Effector memory CD4-positive, alpha-beta T cell (primary cell): ENCODE data around the gene PLEKHG3.

Source experiments
- DNase-seq, 3 donors: peaks; one replicate each; pipeline ENCODE4 v3.0.0-alpha.2; 2020
- H3K27ac ChIP-seq: 2 replicates; pipeline ENCODE4 v1.7.0; 2013; ENCODE audit warnings: mild to moderate bottlenecking, low read length, moderate library complexity; ENCODE audit not compliant: insufficient read depth, poor library complexity, severe bottlenecking
- H3K27me3 ChIP-seq: replicated peaks from 2 replicates; pipeline ENCODE4 v1.7.0; 2013; ENCODE audit warnings: mild to moderate bottlenecking, low read length; ENCODE audit not compliant: insufficient read depth, control insufficient read depth, poor library complexity, severe bottlenecking
- H3K36me3 ChIP-seq: 2 replicates; pipeline ENCODE4 v1.7.0; 2013; ENCODE audit warnings: mild to moderate bottlenecking, low read length, moderate library complexity; ENCODE audit not compliant: control insufficient read depth, insufficient read depth
- H3K4me1 ChIP-seq: 2 replicates; pipeline ENCODE4 v1.7.0; 2013; ENCODE audit warnings: low read length, mild to moderate bottlenecking; ENCODE audit not compliant: control insufficient read depth, insufficient read depth, poor library complexity, severe bottlenecking
- H3K4me3 ChIP-seq: 2 replicates; pipeline ENCODE4 v1.7.0; 2013; ENCODE audit warnings: low read length, low read depth, mild to moderate bottlenecking; ENCODE audit not compliant: insufficient read depth, poor library complexity, severe bottlenecking
- H3K9me3 ChIP-seq: 2 replicates; pipeline ENCODE4 v1.7.0; 2013; ENCODE audit warnings: mild to moderate bottlenecking, low read length, moderate library complexity; ENCODE audit not compliant: control insufficient read depth

Gene PLEKHG3

DNA sequence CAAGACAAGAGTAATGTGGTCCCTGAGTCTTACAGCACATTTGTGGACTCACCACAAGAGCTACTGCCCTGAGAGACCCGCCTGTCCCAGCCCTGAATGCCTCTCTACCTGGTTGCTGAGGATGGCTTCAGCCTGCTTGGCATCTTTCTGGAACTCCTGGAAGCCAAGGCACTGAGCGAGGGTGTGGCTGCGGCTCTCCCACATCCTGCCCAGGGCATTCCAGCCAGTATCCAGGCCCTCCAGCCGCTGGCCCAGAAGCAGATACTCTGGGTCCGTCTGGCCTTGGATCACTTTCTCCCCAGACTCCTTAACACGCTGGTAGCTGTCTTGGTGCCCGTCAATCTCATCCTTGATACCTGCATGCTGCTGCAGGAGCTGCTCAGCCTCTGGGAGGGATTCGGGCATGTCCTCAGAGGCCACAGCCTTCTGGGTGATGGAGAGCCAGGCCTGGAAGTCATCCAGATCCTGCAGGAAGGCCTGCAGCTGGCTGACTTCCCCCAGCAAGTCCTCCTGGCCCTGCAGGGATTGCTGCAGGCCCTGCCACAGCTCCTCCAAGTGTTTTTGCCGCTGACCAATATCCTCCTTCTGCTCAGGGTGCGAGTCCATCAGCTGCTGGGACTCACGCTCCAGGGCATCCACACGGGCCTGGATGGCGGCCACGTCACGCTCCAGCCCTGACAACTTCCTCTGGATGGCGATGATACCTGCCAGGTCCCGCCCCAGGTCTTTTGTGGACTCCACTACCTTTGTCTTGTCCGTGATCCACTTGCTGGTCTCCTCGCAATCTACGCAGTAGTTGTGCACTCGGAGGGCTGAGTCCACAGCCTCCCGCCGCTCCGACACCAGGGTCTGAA, 82.3 kb downstream of the PLEKHG3 start:
- no peaks in the 10 kb centered on the region for H3K36me3 ChIP-seq
- H3K27ac ChIP-seq, result no peak overlapping the region
- DNase-seq, result no peak
- H3K4me3 ChIP-seq, result no peak overlapping the region
- H3K4me1 ChIP-seq, result no peaks in the 10 kb centered on the region
- no peaks in the 10 kb centered on the region for H3K27me3 ChIP-seq
- H3K9me3 ChIP-seq, result no peaks in the 10 kb centered on the region

DNA sequence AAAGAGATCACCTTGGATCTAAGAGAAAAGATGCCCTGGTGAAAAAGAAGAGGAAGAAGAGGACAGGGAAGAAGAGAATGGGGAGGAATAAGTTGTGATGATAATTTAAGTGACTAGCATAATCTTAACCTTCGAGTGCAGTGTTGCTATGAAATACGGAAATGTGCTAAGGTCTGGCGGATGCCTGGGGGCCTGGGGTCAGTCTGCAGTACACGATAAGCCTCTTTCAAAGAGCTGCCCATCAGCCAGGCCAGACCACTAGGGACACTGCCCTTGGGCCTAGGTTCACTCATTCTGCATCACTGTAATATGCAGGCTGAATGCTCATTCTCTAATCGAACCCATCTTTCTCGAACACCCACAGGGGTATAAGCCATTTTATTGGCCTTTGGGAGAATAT, 83.4 kb downstream of the PLEKHG3 start:
- H3K4me3 ChIP-seq, result no peak overlapping the region
- no peaks in the 10 kb centered on the region for H3K4me1 ChIP-seq
- no peaks in the 10 kb centered on the region for H3K36me3 ChIP-seq
- no peaks in the 10 kb centered on the region for H3K9me3 ChIP-seq
- H3K27ac ChIP-seq, result no peak overlapping the region
- no peak for DNase-seq
- H3K27me3 ChIP-seq, result no peaks in the 10 kb centered on the region

DNA sequence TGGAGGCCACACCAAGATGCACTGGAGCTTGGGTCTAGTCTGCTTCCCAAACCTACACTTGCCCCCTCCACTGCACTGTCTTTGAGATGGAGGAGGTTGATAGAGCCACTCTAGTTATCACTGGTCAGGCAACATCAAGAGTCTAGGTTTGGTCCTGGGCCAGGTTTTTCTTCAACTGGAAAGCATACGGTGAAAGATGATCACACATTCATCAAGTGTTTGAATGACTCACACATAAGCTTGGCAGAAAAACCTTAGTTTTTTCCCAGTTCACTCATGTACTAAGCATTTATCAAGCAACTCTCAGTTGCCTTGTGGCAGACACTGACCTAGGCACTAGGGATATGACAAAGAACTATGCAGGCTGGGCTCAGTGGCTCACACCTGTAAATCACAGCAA, 84.5 kb downstream of the PLEKHG3 start:
- no peaks in the 10 kb centered on the region for H3K27me3 ChIP-seq
- H3K4me3 ChIP-seq, result no peak overlapping the region
- DNase-seq, result no peak

DNA sequence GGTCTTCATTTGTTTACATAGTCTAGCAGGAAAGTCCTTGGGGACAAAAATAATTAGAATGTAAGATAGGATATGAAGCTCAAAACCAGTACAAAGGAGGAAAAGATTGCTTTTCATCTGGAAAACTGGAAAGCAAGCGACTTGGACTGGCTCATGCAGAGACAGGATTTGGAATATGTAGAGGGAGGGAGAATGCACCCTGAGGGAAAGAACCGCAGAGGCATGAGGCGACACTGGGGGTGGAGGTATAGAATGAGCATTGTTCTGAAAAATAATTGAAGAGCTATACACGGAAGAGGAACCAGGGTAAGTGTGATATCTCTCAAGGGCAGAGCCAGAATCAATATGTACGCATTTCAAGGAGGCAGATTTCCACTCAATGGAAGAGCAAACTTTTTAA, 85.5 kb downstream of the PLEKHG3 start:
- Histone ChIP-seq H3K27ac (no peak overlapping the region), H3K4me1 (no peaks in the 10 kb centered on the region), H3K9me3 (no peaks in the 10 kb centered on the region), H3K36me3 (no peaks in the 10 kb centered on the region), H3K27me3 (no peaks in the 10 kb centered on the region), H3K4me3 (no peak overlapping the region)
- DNase-seq, result no peak

More for the DNA sequence above, 84.5 kb downstream of the PLEKHG3 start:
- Histone ChIP-seq H3K4me1 (no peaks in the 10 kb centered on the region), H3K36me3 (no peaks in the 10 kb centered on the region), H3K27ac (no peak overlapping the region), H3K9me3 (no peaks in the 10 kb centered on the region)

DNA sequence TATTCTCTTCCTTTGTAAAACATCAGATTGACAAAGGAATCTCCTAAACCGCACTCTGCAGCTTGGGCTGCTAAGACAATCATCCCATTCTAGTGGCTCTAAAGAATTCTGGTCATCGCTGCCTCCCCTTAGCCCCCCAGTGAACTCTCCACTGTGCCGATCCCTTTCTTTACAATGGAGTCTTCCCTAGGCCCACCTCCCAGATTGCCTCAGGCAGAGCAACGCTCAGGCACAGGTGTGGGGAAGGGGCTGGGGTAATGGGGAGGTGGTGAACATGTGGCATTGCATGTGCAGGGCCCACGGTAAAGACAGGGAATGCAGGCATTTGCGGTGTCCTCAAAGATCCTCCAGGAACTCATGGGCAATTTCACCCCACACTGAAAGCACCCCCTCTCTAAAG, 86.3 kb downstream of the PLEKHG3 start:
- Histone ChIP-seq H3K36me3 (no peaks in the 10 kb centered on the region), H3K27ac (no peak overlapping the region), H3K4me3 (no peak overlapping the region), H3K27me3 (no peaks in the 10 kb centered on the region), H3K9me3 (no peaks in the 10 kb centered on the region), H3K4me1 (no peaks in the 10 kb centered on the region)
- DNase-seq, result no peak

DNA sequence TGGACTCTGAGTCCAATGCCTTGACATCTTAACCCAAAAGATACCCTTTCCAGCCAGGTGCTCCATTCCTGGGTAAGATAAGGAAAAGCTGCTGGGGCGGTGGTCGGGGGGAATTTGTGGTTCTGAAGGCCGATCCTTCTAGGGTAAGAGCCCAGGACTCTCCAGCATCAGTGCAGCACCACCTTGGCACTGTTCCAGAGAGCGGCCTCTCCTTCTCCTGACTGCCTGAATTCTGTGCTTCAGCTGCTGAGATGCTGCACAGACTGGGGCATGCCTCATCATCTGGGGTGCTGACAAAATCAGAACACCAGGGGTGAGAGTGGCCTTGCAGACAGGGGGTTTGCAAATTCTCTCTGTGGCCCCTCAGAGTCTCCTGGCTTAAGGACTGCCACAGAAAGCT, 88.0 kb downstream of the PLEKHG3 start:
- Histone ChIP-seq H3K27ac (no peak overlapping the region), H3K4me3 (no peak overlapping the region), H3K27me3 (no peaks in the 10 kb centered on the region)

DNA sequence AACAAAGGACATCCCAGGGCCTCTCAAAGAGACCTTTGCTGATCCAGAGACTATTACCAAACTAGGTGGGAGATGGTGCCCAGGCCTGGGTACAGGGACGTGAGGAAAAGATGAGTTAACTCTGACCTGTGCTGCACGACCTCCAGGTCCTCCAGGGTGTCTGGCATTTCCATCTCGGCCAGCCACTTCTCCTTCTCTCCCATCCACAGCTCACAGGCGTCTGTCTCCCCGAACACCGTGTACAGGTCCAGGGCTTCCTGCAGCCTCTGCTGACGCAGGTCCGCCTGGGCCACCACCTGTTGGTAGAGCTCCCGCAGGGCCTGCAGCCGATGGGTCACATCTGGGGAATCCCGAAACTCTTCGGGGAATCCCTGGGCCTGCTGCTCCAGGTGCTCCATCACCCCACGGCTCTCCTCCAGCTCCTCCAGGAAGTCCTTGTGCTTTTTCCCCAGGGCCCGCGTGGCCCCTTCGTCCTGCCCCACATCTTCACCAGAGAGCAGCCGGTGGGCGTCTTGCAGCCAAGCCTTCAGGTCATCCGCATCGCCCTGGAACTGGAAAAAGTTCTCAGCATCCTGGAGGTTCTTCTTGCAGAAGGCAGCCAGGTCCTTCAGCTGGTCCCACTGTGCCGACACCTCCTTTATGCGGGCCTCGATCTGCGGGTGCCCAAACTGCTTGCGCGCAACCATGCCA, 88.8 kb downstream of the PLEKHG3 start:
- Histone ChIP-seq H3K27ac (no peak overlapping the region), H3K27me3 (no peaks in the 10 kb centered on the region), H3K4me3 (no peak overlapping the region), H3K4me1 (no peaks in the 10 kb centered on the region), H3K36me3 (no peaks in the 10 kb centered on the region), H3K9me3 (no peaks in the 10 kb centered on the region)
- DNase-seq, result no peak

More for the DNA sequence above, 88.0 kb downstream of the PLEKHG3 start:
- Histone ChIP-seq H3K9me3 (no peaks in the 10 kb centered on the region), H3K36me3 (no peaks in the 10 kb centered on the region), H3K4me1 (no peaks in the 10 kb centered on the region)
- DNase-seq, result no peak

DNA sequence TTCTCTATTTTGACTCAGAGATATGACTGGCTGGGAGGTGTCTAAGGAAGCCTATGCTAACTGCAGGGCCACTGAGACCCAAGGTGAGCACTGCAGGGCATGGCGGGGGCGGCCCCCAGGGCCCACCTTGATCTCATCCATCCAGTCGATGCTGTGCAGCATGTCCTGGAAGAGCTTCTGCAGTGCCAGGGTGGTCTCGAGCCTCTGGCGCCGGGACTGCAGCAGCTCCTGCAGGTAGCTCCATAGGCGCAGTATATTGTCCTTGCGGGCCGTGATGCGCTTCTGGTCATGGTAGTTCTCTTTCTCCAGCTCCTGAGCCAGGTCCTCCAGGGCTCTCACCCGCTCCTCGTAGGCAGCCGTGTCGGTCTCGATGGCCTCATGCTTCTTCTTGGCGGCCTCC, 91.0 kb downstream of the PLEKHG3 start:
- Histone ChIP-seq H3K4me1 (no peaks in the 10 kb centered on the region), H3K27ac (no peak overlapping the region), H3K4me3 (no peak overlapping the region), H3K27me3 (no peaks in the 10 kb centered on the region), H3K9me3 (no peaks in the 10 kb centered on the region), H3K36me3 (no peaks in the 10 kb centered on the region)
- no peak for DNase-seq

DNA sequence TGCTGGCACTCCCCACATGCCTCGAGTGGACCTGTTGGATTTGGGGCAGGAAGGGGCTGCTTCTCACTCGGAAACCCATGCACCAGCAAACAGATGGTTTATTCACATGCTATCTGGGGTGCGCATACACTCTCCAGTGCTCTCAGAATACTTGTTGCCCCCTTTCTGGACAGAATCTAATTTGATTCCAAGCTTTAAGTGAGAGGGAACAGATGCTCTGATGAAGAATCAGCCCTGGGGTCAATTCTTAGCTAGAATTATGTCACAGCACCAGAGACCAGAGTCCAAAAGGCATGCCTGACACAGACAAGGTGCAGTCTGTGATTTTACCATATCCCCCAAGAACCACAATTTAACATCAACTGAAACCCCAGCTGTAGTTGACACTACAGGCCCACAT, 91.7 kb downstream of the PLEKHG3 start:
- H3K27me3 ChIP-seq, result no peaks in the 10 kb centered on the region
- H3K4me3 ChIP-seq, result no peak overlapping the region
- H3K27ac ChIP-seq, result no peak overlapping the region
- H3K4me1 ChIP-seq, result no peaks in the 10 kb centered on the region
- no peaks in the 10 kb centered on the region for H3K36me3 ChIP-seq
- no peak for DNase-seq
- no peaks in the 10 kb centered on the region for H3K9me3 ChIP-seq

DNA sequence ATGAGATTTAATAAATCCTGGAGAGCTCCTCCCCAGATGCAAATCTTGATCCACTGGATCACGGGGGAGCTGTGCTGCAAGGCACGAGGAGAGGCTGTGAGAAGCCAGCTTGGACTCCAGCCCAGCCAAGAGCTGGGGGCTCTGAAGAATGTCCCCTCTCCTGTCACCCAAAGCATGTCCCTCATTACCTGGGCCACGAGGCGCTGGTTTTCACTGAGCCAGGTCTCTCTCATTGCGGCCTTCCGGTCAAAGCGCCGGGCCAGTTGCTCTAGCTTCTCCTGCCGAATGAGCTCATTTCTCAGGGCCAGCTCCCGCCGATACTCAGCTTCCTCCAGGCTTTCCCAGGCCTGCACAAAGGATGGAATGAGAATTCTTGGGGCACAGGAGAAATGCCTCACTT, 92.1 kb downstream of the PLEKHG3 start:
- H3K4me3 ChIP-seq, result no peak overlapping the region
- no peaks in the 10 kb centered on the region for H3K4me1 ChIP-seq
- no peaks in the 10 kb centered on the region for H3K9me3 ChIP-seq
- no peak overlapping the region for H3K27ac ChIP-seq
- no peak for DNase-seq
- H3K36me3 ChIP-seq, result no peaks in the 10 kb centered on the region
- H3K27me3 ChIP-seq, result no peaks in the 10 kb centered on the region
